Activated naive CD4-positive, alpha-beta T cell treated with anti-CD3 and anti-CD28 coated beads, Interleukin-2, amount 10 ng/mL, durations not matched to agents 7 days and 5 days (primary cell): ENCODE data around the gene ADARB2.
"Not testable (repeated sequence)": the region's sequence is repeated elsewhere in the genome, so short reads cannot be mapped to it uniquely, and the experiment has no call there.

Experiments used
- CTCF ChIA-PET: fragments of 350-600 bp; sonication (Branson Sonifier 250); formaldehyde crosslinking; loops from one replicate; lab custom pipeline; 2021; ENCODE audit warnings: antibody characterized with exemption; lab: Charles Lee
- DNase-seq: peaks from one replicate; pipeline ENCODE4 v3.0.0-alpha.2; 2020
- H3K27ac Mint-ChIP-seq: one replicate; pipeline ENCODE4 v1.8.0; 2021; ENCODE audit warnings: mild to moderate bottlenecking, moderate library complexity, mixed read lengths
- H3K27me3 Mint-ChIP-seq: one replicate; pipeline ENCODE4 v1.8.0; 2021; ENCODE audit warnings: mild to moderate bottlenecking, mixed read lengths
- H3K36me3 Mint-ChIP-seq: one replicate; pipeline ENCODE4 v1.8.0; 2021; ENCODE audit warnings: mixed read lengths
- H3K4me1 Mint-ChIP-seq: one replicate; pipeline ENCODE4 v1.8.0; 2021; ENCODE audit warnings: mixed read lengths
- H3K4me3 Mint-ChIP-seq: one replicate; pipeline ENCODE4 v1.8.0; 2021; ENCODE audit warnings: mild to moderate bottlenecking, moderate library complexity, mixed read lengths
- H3K9me3 Mint-ChIP-seq: one replicate; pipeline ENCODE4 v1.8.0; 2021; ENCODE audit warnings: mixed read lengths

The ADARB2 gene

DNA sequence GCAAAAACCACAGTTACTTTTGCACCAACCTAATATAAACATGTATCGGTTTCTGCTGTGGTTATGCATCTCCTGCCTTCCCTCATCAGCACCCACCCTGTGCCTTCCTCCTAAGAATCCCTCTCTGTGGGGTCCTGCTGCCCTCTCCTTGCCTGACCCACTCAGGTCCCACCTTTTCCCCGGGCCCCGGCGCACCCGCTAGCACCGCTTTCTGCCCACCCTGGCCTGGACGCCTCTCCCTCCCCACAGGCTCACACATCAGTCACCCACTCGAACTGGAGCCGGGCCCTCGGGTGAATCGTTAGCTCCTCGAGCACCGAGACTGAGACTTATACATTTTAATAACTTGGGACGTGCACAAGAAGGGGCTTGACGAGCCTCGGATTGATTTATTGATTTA is 110.5 kb downstream of the ADARB2 start:
- no peak overlapping the region for H3K27ac Mint-ChIP-seq
- CTCF ChIA-PET, result no interaction called here
- H3K27me3 Mint-ChIP-seq, result peaks cover 7% of the 10 kb centered on the region
- H3K4me1 Mint-ChIP-seq, result peaks cover 6% of the 10 kb centered on the region
- no peaks in the 10 kb centered on the region for H3K9me3 Mint-ChIP-seq
- no peak for DNase-seq
- no peaks in the 10 kb centered on the region for H3K36me3 Mint-ChIP-seq
- H3K4me3 Mint-ChIP-seq, result no peak overlapping the region

DNA sequence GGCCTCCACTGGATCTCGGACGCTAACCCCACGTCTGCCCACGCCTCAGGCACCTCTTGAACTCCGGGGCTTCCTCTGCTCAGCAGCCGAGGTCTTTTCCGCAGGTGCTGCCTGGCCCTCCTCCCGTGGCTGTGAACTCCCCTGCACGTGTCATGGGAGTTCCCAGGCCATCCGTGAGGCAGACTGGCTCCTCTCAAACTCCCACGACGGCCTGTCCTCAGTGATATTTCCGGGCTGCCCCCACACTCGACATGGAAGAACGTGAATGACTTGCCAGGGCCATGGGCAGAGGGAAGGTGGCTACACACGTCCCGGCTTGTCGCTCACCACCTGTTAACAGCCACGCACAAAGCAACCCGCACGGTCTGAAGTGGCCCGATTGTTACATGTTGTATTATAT is 110.9 kb downstream of the ADARB2 start:
- H3K4me3 Mint-ChIP-seq, result no peak overlapping the region
- H3K36me3 Mint-ChIP-seq, result no peaks in the 10 kb centered on the region
- CTCF ChIA-PET, result no interaction called here
- peaks cover 7% of the 10 kb centered on the region for H3K27me3 Mint-ChIP-seq
- no peak overlapping the region for H3K27ac Mint-ChIP-seq
- H3K9me3 Mint-ChIP-seq, result no peaks in the 10 kb centered on the region
- peaks cover 4% of the 10 kb centered on the region for H3K4me1 Mint-ChIP-seq
- DNase-seq, result no peak

DNA sequence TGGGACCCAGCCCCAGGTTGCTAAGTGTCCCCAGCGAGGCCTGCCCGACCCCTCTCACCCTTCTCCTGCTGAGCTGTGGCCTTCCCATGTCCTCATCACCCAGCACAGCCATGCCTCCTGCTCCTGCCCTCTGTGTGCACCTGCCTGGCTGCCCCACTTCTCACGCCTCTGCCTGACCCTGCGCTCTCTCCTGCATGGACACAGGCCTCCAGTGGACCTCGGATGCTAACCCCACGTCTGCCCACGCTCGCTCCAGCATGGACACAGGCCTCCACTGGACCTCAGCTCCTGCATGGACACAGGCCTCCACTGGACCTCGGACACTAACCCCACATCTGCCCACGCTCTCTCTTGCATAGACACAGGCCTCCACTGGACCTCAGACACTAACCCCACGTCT is 111.6 kb downstream of the ADARB2 start:
- CTCF ChIA-PET, result no interaction called here

DNA sequence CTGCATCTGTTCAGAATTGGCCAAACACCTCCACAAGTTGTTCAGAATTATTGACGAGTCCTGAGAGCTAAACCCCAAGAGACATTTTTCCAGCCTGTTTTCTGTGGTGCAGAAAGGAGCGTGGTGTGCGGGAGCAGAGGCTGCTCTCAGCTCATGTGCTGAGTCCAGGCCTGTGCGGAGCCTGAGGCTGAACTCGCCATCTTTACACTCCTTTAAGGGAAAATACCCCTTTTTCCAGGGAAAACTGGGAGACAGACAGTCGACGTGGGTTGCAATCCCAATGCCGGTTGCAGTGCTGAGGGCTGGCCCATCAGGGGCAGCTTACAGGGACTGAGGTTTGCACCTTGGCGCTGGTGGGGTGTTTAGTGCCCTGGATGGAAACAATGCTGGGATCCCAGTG is 112.2 kb downstream of the ADARB2 start:
- H3K27ac Mint-ChIP-seq, result no peak overlapping the region
- CTCF ChIA-PET, result no interaction called here
- no peaks in the 10 kb centered on the region for H3K36me3 Mint-ChIP-seq
- peaks cover 7% of the 10 kb centered on the region for H3K27me3 Mint-ChIP-seq
- H3K4me3 Mint-ChIP-seq, result no peak overlapping the region
- no peak for DNase-seq
- H3K9me3 Mint-ChIP-seq, result no peaks in the 10 kb centered on the region
- no peaks in the 10 kb centered on the region for H3K4me1 Mint-ChIP-seq

More for the DNA sequence above, 111.6 kb downstream of the ADARB2 start:
- H3K4me3 Mint-ChIP-seq, result no peak overlapping the region
- no peaks in the 10 kb centered on the region for H3K9me3 Mint-ChIP-seq
- H3K27ac Mint-ChIP-seq, result no peak overlapping the region
- no peak for DNase-seq
- H3K27me3 Mint-ChIP-seq, result peaks cover 7% of the 10 kb centered on the region
- no peaks in the 10 kb centered on the region for H3K4me1 Mint-ChIP-seq
- no peaks in the 10 kb centered on the region for H3K36me3 Mint-ChIP-seq

DNA sequence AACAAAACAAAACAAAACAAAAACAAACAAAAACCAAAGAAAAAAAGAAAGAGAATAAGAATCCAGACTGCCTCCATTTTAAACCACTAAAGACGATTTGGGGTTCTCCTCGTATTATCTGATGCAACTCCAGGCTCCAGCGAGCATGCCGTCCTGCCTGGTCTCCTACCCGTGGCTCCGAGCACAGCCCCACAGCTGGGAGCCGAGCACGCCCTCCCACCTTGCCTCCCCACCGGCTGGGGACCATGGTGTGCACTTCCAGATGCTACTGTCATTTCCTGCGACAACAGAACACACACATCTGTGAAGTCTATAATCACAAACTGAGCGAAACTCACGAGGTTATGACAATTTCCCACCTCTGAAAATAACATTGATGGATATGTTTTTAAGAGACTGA is 113.1 kb downstream of the ADARB2 start:
- Mint-ChIP-seq H3K4me3 (no peak overlapping the region), H3K9me3 (no peaks in the 10 kb centered on the region), H3K27me3 (peaks cover 7% of the 10 kb centered on the region), H3K27ac (no peak overlapping the region), H3K36me3 (no peaks in the 10 kb centered on the region), H3K4me1 (no peaks in the 10 kb centered on the region)
- CTCF ChIA-PET, result no interaction called here
- DNase-seq, result no peak

DNA sequence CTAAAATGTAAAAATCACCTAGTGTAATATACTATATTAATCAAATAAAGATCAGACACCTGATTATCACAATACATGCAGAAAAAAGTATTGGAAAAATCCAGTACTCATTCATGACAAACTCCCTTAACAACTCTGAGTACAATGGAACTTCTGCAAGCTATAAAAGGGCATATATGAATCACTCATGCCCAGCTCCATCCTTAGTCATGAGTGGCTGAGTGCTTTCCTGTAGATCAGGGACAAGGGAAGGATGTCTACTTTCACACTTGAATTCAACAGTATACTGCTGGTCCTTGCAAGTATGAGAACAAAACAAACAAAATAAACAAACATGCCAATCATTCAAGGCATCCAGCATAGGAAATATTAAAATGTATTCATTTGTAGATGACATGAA is 116.5 kb downstream of the ADARB2 start:
- H3K4me3 Mint-ChIP-seq, result no peak overlapping the region
- no peak for DNase-seq
- CTCF ChIA-PET, result no interaction called here
- no peaks in the 10 kb centered on the region for H3K9me3 Mint-ChIP-seq
- no peaks in the 10 kb centered on the region for H3K36me3 Mint-ChIP-seq
- no peaks in the 10 kb centered on the region for H3K4me1 Mint-ChIP-seq
- peaks cover 14% of the 10 kb centered on the region for H3K27me3 Mint-ChIP-seq
- no peak overlapping the region for H3K27ac Mint-ChIP-seq

DNA sequence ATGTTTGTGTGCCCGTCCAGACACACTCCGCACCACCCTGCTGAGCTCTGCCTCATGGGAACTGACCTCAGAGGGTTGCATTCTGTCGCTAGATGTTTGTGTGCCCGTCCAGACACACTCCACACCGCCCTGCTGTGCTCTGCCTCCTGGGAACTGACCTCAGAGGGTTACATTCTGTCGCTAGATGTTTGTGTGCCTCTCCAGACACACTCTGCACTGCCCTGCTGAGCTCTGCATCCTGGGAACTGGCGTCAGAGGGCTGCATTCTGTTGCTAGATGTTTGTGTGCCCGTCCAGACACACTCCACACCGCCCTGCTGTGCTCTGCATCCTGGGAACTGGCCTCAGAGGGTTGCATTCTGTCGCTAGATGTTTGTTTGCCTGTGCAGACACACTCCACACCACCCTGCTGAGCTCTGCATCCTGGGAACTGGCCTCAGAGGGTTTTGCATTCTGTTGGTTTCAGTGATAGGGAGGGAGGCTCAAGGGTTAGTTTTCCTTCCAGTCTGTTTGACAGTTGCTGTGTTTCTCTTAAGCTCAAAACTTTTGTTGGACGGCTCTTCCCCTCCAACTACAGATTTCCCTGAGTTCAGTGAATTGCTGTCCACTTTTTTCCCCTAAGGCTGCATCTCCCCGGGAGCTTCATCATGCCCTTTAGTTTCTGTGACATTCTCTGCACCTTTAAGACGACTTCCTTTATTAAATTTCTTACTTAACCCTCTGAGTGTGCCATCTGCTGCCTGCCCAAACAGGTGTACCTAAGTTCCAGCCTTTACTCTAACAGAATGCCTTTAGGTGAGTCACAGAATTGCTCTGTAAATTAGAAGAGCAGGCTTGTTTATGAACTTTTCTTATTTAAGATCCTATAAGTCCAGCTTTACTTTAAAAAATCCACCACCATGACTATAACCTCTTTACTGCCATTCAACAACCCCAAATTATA is 119.7 kb downstream of the ADARB2 start:
- H3K4me3 Mint-ChIP-seq, H3K4me1 Mint-ChIP-seq, H3K27ac Mint-ChIP-seq, DNase-seq, H3K36me3 Mint-ChIP-seq, H3K9me3 Mint-ChIP-seq, H3K27me3 Mint-ChIP-seq: not testable (repeated sequence)
- CTCF ChIA-PET, result interaction anchor here (0.5 kb wide), 1 partner anchor 437 kb away, joined by 3 read pairs; no protein-coding TSS in a partner anchor

DNA sequence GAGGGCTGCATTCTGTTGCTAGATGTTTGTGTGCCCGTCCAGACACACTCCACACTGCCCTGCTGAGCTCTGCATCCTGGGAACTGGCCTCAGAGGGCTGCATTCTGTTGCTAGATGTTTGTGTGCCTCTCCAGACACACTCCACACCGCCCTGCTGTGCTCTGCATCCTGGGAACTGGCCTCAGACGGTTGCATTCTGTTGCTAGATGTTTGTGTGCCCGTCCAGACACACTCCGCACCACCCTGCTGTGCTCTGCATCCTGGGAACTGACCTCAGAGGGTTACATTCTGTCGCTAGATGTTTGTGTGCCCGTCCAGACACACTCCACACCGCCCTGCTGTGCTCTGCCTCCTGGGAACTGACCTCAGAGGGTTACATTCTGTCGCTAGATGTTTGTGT is 120.6 kb downstream of the ADARB2 start:
- H3K27me3 Mint-ChIP-seq, result peaks cover 15% of the 10 kb centered on the region
- H3K36me3 Mint-ChIP-seq, DNase-seq, CTCF ChIA-PET, H3K4me3 Mint-ChIP-seq, H3K4me1 Mint-ChIP-seq, H3K9me3 Mint-ChIP-seq, H3K27ac Mint-ChIP-seq: not testable (repeated sequence)

DNA sequence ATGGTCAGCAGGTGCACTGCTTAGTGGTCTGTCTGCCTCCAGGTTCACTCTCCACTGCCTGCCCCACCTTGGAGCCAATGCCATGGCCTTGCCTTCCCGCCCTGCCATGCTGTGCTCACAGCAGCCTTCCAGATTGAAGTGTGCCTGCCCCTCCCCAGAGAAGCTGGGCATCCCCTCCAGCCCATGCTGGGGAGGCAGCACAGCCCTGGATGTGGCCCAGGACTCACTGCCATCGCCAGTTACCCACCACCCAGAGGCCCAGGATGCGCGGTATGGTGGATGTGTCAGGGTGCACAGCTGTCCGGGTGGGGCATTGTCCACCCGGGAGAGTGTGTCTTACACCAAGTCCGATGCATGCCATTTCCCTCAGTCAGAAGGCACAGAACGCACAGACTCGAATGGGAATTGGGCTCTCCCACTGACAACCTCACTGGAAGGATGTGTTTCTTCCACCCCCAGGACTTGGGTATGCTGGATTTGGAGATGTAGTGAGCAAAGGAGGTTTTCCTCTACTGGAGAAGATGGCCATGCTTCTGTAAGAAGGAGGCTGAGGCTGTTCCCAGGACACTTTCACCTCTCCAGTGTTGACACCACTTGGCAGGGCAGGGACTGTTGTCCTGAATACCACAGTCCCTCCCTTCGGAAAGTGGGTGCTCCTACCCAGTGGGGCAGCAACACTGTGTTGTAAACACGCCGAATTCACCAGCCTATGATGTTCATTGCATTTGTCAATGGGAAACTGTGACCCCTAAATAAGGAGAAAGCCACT is 122.0 kb downstream of the ADARB2 start:
- Mint-ChIP-seq H3K4me1 (no peaks in the 10 kb centered on the region), H3K9me3 (no peaks in the 10 kb centered on the region), H3K4me3 (no peak overlapping the region), H3K27ac (no peak overlapping the region), H3K27me3 (peaks cover 26% of the 10 kb centered on the region), H3K36me3 (no peaks in the 10 kb centered on the region)
- CTCF ChIA-PET, result no interaction called here
- no peak for DNase-seq

DNA sequence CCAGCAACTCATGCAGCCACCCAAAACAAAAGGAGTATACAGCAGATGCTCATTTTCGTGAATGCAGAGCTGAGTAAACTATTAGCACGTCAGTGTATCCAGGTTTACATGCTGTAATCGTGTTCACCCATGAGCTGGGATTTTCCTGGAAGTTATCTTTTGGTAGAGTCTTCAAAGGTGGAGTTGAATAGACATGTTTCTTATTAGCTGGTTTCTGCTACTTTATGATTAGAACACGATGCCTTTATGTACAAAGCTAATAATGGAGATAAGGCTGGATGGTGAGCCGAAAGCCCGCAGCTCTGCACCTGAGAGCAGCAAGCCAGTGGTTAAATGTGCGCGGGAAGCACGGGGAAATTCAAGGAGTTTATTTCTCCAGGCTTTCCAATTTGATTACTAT is 123.8 kb downstream of the ADARB2 start:
- DNase-seq, result no peak
- Mint-ChIP-seq H3K36me3 (no peaks in the 10 kb centered on the region), H3K27ac (no peak overlapping the region), H3K27me3 (peaks cover 43% of the 10 kb centered on the region), H3K4me1 (no peaks in the 10 kb centered on the region), H3K4me3 (no peak overlapping the region), H3K9me3 (no peaks in the 10 kb centered on the region)
- CTCF ChIA-PET, result no interaction called here

DNA sequence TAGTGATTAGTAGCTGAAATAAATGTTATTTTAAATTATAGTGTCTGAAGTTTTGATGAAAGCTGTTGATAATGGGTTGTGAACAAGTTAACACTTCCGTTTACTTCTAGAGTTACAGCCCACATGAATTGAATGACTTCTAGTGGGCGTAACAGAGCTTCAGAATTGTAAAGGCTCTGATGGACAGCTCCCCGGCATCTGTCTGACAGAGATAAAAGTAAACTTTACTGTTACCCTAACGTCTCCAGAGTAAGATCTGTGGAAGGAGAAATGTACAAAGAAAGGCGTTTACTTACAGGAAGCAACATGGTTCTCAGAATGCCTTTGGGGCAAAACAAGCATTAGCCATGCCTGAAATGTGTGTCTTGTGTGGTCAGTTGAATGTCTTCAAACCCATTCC is 124.4 kb downstream of the ADARB2 start:
- Mint-ChIP-seq H3K9me3 (no peaks in the 10 kb centered on the region), H3K27me3 (peaks cover 49% of the 10 kb centered on the region)
- DNase-seq, result no peak

DNA sequence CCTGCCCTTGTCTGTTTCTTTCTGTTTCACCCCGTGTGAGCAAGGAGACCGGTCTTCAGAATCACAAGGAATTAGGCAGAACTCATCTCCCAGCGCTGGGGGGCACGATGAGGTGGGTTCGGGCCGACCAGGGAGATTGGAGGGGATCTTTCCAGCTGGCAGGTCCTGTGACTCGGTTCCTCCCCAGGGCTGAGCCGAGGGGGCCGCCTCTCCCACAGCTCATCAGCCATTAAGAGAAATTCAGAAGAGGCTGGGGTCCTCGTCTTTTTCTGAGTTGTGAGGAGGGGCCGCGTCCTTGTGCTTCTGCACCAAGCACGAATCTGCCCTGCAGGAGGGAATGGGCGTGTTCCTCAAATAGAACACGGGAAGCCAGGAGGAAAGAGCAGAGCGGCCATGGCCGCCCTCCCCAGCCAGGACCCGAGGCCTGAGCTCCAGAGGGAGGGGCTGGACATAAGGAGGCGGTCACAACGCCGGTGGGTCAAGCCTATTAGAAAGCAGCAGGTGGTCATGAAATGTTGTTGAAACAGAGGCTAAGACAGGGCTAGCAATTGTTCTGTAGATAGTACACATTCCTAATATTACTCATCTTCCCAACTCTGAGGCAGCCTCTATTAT is 125.3 kb downstream of the ADARB2 start:
- DNase-seq, result no peak
- no peaks in the 10 kb centered on the region for H3K4me1 Mint-ChIP-seq
- CTCF ChIA-PET, result no interaction called here
- no peaks in the 10 kb centered on the region for H3K9me3 Mint-ChIP-seq
- no peaks in the 10 kb centered on the region for H3K36me3 Mint-ChIP-seq
- no peak overlapping the region for H3K27ac Mint-ChIP-seq
- peaks cover 53% of the 10 kb centered on the region for H3K27me3 Mint-ChIP-seq
- H3K4me3 Mint-ChIP-seq, result no peak overlapping the region

More for the DNA sequence above, 124.4 kb downstream of the ADARB2 start:
- no peak overlapping the region for H3K27ac Mint-ChIP-seq
- no peaks in the 10 kb centered on the region for H3K4me1 Mint-ChIP-seq
- CTCF ChIA-PET, result no interaction called here
- H3K36me3 Mint-ChIP-seq, result no peaks in the 10 kb centered on the region
- H3K4me3 Mint-ChIP-seq, result no peak overlapping the region

DNA sequence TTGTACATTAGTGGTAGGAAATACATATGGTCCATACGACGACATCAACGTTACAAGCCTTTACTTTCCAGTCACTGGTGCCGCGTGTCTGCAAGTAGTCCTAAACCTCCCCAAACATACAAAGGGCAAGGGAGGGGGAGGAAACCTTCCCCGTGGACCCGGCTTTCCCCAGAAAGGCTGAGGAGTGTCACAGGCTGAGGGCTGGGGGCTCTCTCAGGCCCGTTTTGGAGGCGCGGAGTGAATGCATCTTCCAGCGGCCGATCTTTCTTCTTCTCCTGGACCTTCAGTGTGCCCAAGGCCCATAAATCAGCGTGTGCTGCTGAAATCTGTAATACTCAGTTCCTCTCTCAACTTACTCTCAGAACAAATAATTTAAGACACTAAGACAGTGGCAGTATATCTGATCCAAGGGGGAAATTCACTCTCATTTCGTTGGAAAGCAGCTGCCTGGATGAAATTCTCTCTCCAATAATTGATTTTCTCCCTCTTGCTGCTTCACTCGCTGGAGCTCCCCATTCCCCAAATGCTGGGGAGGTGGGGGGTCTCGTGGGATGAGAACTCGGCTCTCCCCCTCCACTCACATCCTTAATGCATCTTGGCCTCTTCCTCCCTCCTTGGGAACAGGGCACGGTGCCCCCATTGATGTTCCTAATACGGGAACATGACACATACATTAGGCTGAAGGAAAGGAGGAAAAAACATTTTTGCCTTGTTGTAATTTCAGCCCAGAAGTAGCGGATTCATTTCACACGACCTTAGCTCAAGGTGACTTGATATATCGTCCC is 126.1 kb downstream of the ADARB2 start:
- Mint-ChIP-seq H3K4me1 (no peaks in the 10 kb centered on the region), H3K36me3 (no peaks in the 10 kb centered on the region), H3K4me3 (no peak overlapping the region), H3K27ac (no peak overlapping the region), H3K27me3 (peaks cover 54% of the 10 kb centered on the region), H3K9me3 (no peaks in the 10 kb centered on the region)
- no peak for DNase-seq
- CTCF ChIA-PET, result no interaction called here

DNA sequence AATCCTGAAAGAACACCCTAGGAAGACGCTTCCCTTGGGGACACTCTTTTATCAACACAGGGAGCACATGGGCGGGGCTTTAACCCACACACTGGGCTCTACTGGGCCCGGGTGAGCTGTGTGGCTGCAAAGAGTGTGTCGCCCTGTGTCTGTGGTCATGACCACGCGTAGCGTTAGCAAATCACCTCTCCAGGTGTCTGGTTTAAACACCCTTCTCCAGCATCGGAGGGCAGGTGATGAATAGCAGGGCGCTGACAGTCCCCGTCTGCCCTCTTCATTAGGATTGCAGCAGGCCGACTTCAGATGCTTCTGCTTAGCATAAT is 127.7 kb downstream of the ADARB2 start:
- Mint-ChIP-seq H3K27me3 (peaks cover 58% of the 10 kb centered on the region), H3K36me3 (no peaks in the 10 kb centered on the region), H3K9me3 (no peaks in the 10 kb centered on the region), H3K27ac (no peak overlapping the region), H3K4me3 (no peak overlapping the region), H3K4me1 (no peaks in the 10 kb centered on the region)
- no peak for DNase-seq
- CTCF ChIA-PET, result no interaction called here
